CD4-positive, alpha-beta T cell treated with Interleukin-4 for 1 hour (primary cell): ENCODE data around the gene MPHOSPH9.
"Not testable (repeated sequence)": the region's sequence is repeated elsewhere in the genome, so short reads cannot be mapped to it uniquely, and the experiment has no call there.

ENCODE experiments used
- DNase-seq, 2 donors: peaks; one replicate each; pipeline ENCODE4 v3.0.0-alpha.2; 2020 to 2022

The MPHOSPH9 gene

DNA sequence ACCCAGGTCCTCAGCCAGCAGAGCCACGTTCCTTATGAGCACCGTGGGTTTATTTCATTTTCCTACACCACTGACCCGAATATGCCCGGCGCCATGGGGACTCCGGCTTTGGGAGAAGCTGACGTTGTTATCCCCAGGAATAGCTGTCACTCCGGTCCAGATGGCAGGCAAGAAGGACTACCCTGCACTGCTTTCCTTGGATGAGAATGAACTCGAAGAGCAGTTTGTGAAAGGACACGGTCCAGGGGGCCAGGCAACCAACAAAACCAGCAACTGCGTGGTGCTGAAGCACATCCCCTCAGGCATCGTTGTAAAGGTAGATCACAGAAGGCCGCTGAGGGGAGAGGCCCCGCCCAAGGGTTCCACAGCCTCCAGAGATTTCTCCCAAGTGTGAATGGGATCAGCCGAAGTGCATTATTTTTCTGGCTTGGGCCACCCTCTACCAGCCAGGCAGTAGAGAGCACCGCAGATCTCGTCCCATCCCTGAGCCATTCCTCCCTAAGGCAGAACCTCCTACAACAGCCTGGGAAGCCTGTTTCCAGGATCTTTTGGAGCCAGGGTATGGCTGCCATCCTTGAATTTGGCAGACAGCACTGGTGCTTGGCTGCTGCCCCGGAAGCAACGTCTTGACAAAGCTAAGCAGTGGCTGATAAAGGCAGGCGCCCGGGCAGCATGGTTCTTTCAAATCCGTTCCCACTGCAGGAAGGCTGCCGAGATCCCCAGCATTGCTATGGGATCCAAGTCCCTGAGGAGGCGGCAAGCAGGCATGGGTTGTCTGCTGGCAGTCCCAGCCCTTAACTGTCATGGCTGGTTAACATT is 20.9 kb upstream of the MPHOSPH9 start:
- DNase-seq, result no peak

DNA sequence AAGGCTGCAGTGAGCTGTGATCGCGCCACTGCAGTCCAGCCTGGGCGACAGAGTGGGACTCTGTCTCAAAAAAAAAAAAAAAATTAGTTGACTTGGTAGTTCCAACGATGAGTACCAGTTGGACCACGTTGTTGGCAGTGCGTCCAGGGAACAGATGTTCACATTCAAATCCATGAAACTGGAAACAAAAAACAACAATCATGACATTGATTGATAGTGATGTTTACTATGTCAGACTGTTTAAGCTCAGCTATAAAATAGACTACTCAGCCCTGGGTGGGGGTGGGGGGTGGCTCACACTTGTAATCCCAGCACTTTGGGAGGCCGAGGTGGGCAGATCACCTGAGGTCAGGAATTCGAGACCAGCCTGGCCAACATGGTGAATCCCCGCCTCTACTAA is 19.4 kb upstream of the MPHOSPH9 start:
- DNase-seq, result not testable (repeated sequence)

DNA sequence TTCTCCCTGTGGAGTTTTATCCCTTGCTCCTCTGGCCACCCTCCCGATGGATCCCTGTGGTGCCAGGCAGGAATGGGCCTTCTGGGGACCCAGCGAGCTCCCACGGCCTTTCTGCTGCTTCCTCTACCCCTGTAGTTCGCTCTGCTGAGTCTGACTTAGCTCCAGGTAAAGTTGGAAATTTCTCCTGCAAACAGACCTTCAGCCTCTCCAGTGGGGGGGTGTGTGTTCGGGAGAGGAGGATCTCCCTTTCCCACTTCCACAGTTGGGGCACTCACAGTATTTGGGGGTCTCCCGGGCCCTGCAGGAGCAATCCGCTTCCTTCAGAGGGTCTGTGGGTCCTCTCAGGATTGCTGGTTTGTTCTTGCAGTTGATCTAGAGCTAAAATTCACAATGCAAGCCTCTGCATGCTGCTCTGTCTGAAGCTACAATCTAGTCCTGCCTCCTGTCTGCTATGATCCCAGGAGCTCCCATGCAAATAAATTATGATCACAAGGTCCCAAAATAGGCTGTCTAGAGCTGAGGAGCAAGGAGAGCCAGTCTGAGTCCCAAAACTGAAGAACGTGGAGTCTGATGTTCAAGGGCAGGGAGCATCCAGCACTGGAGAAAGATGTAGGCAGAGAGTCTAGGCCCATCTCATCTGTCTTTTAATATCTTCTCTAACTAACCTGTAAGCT is 18.6 kb upstream of the MPHOSPH9 start:
- no peak for DNase-seq

DNA sequence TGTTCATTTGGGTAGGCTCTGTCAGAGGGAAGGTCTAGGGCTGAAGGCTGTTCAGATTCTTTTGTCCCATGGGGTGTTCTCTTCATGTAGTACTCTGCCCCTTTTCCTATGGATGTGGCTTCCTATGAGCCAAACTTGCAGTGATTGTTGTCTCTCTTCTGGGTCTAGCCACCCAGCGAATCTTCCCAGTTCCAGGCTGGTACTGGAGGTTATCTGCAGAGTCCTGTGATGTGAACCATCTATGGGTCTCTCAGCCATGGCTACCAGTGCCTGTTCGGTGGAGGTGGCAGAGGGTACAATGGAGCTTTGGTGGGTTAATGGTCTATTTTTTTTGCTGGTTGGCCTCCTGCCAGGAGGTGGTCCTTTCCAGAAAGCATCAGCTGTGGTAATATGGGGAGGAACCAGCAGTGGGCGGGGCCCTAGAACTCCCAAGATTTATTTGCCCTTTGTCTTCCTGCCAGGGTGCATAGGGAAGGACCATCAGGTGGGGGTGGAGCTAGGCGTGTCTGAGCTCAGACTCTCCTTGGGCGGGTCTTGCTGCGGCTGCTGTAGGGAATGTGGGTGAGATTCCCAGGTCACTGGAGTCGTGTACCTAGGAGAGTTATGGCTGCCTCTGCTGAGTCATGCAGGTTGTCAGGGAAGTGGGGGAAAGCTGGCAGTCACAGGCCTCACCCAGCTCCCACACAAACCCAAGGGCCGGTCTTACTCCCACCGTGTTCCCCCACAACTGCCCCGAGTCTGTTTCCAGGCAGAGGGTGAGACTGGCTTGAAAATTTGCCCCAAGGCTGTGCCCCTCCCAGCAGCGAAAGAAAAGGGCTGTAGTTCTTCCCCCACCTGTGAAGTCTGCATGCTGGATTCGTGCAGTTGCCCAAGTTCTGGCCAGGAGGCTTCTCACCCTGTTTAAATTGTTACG is 17.8 kb upstream of the MPHOSPH9 start:
- DNase-seq, result no peak

DNA sequence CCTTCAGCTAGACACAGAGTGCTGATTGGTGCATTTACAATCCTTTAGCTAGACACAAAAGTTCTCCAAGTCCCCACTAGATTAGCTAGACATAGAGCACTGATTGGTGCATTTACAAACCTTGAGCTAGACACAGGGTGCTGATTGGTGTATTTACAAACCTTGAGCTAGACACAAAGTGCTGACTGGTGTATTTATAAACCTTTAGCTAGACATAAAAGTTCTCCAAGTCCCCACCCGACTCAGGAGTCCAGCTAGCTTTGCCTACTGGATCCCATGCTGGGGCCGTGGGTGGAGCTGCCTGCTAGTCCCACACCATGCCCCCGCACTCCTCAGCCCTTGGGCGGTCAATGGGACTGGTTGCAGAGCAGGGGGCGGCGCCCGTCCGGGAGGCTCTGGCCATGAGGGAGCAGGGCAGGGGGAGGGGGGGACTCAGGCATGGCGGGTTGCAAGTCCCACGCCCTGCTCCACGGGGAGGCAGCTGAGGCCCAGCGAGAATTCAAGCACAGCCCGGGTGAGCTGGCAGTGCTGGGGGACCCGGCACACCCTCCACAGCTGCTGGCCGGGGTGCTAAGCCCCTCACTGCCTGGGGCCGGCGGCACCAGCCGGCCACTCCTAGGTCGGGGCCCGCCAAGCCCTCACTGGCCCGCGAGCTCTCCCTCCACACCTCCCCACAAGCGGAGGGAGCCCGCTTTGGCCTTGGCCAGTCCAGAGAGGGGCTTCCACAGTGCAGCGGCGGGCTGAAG is 16.2 kb upstream of the MPHOSPH9 start:
- DNase-seq, result not testable (repeated sequence)

DNA sequence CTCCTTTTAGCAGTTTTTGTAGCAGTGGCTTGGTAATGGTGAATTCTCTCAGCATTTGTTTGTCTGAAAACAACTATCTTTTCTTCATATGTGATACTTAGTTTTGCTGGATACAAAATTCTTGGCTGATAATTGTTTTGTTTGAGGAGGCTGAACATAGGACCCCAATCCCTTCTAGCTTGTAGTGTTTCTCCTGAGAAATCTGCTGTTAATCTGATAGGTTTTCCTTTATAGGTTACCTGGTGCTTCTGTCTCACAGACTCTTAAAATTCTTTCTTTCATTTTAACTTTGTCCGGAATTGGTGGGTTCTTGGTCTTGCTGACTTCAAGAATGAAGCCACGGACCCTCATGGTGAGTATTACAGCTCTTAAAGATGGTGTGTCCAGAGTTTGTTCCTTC is 15.2 kb upstream of the MPHOSPH9 start:
- not testable (repeated sequence) for DNase-seq

DNA sequence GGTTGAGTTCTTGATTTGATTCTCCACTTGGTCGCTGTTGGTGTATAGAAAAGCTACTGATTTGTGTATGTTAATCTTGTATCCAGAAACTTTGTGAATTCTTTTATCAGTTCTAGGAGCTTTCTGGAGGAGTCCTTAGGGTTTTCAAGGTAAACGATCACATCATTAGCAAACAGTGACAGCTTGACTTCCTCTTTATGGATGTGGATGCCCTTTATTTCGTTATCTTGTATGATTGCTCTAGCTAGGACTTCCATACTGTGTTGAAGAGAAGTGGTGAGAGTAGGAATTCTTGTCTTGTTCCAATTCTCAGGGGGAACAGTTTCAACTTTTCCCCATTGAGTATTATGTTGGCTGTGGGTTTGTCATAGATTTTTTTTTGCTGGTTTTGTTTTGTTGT is 12.7 kb upstream of the MPHOSPH9 start:
- DNase-seq, result no peak

DNA sequence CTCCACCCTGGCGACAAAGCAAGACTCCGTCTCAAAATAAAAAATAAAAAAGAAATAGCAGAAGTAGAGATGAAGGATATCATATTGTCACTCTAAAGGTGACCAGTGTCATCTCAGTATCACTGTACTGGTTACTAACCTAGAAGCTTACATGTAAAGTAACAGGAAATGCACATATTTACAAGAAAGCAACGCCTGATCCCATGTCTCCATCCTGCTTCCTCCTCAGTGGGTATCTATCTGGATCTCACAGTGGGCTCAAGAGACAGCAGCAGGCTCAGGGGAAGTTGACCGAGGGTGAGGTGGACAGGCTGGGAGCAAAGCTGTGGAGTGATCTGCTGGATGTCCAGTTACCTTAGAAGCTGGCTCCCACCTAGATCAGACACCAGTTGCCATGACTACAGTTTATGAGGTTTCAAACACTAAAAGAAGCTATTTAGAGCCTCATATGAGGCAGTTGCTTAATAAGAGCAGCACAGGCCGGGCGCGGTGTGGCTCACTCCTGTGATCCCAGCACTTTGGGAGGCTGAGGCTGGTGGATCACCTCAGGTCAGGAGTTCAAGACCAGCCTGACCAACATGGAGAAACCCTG is 10.8 kb upstream of the MPHOSPH9 start:
- DNase-seq, result no peak

DNA sequence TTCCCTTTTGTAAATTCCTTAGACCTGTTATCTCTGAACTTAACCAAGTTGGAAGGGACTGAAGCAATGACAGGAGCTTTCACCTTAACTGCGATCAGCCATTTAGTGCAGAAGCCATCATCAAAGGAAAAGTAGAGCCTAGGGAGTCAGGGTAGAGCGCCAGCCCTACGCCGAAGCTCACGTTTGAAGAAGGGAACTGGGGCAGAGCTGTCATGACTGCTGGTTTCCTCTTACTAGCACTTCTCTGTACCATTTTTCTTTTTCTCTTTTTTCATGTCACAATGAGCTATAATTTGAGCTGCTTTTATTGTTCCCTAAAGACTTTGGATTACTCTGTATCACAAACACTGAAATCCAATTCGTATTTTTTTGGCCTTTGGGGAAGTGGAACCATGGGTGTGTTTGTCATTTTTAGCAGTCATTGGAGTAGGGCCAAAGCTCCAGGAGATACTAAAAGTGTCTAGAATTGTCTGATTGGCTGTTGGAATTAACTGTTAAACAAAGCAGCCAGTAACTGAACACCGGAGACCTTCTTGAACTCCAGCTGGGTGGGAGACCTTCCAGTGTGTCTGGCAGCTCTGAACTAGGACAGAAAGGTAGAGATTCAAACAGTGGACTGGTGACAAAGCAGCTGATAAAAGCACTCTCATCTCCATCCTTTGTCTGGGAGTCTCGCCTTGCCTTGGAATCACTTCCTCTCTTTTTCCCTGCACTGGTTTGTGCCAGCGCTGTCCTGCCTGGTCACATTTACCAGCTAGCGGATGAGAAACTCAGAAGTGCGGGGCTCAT is 9.4 kb upstream of the MPHOSPH9 start:
- peak in 1 of 2 donors; percentile 13 for DNase-seq

DNA sequence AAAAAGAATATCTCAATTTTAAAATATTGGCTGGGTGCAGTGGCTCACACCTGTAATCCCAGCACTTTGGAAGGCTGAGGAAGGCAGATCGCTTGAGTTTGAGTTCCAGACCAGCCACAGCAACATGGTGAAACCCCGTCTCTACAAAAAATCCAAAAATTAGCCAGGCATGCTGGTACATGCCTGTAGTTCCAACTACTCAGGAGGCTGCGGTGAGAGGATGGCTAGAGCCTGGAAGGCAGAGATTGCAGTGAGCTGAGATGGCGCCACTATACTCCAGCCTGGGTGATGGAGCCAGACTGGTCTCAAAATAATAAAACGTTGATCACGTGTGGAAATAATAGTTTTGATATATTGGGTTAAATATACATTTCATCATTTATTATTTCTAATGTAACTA is 6.0 kb upstream of the MPHOSPH9 start:
- no peak for DNase-seq

DNA sequence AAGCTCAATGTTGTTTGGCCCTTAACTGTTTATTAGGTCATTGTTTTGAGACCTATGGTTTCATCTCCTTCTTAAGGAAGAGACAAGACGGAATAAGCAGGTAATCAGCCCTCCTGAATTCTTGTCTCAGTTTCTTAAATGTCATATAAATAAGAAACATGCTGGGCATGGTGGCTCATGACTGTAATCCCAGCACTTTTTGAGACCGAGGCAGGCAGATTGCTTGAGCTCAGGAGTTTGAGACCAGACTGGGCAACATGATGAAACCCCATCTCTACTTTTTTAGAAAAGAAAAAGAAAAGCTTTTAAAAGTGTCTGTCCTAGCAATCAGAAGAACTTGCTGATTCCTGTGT is 5.4 kb upstream of the MPHOSPH9 start:
- no peak for DNase-seq

DNA sequence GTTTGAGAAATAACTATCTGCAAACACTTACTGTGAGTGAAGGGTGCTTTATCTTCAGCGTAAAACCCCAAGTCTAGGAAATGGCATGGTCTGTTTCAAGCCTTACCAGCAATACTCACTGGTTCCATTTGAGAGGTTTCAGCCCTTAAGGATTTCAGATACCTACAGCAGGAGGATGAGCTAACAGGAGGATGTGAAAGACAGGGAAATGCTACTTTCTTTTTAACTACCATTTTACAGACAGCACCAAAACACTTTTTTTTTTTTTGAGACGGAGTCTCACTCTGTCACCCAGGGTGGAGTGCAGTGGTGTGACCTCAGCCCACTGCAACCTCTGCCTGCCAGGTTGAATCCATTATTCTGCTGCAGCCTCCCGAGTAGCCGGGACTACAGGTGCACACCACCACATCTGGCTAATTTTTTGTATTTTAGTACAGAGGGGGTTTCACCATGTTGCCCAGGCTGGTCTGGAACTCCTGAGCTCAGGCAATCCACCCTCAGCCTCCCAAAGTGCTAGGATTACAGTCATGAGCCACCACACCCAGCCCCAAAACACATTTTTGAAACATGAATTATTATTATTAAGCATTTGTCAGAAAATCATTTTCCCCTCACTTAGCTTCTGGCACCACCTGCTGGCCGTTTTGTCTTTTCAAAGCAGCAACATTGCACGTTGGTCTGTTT is 4.8 kb upstream of the MPHOSPH9 start:
- peak; percentile 74 to 78 for DNase-seq

DNA sequence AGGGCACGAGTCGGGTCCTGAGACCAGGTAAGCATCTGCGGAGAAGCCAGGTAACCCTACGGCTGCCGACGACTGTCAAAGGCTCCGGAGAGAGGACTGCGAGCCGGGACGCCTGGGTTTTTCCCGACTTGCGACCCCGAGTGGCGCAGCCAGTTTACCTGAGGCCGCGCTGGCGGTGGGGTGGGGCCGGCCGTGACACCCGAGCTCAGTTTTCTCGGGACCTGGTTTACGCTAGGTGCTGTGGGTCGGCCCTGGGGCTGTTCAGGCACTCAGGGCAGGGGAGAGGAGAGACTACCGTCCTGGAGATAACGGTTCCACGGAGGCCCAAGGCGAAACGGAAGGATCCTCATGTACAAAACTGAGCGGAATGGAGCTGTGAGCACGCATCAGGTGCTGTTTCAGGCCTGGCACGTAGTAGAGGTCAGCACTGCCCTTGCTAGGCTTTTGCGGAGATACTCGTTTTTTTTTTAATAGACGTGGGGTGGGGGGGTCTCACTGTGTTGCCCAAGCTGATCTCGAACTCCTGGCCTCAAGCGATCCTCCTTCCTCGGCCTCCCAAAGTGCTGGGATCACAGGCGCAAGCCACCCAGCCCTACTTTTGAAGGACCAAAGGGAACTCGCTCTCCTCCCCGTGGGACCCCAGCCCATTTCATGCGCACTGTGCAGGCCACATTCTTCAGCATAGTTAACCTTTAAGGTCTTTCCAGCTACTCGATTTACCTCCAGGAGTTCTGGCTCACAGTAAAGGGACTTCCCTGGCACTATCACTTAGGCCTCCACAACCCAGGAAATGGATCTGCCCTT is 766 bp upstream of the MPHOSPH9 start:
- DNase-seq, result peak in 1 of 2 donors; percentile 11

DNA sequence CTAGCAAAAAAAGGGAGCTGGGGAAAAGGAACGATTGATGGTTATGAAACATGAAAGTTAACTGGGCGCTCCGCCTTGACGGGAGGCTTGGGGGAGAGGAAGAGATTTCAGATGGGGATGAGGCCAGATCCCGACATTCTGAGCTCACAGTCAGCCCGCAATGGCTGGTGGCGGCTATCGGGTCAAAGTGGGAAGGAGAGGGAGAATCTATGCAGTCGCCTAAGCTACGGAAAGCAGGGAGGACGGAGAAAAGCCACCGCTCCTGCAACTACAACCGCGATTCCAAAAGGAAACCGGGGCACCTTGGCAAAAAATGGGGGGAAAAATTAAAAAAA is 502 bp downstream of the MPHOSPH9 start:
- no peak for DNase-seq

DNA sequence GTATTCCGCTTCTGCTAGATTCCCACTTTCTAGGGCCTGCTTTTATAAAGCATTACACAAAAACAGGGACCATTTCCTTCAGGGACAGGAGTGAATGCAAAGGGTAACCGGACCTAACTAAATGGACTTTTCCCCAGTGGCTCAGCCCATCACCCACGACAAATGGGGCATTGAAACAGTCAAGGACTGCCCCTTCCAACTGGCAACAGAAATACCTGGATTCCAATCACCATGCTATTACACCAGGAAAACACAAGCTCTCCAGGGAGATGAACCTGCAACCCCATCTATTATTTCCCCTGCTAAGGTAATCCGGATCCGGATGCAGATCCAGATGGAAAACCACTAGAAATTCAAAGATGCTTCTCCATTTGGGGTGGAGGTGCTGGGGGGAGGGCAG is 1.0 kb downstream of the MPHOSPH9 start:
- DNase-seq, result no peak

DNA sequence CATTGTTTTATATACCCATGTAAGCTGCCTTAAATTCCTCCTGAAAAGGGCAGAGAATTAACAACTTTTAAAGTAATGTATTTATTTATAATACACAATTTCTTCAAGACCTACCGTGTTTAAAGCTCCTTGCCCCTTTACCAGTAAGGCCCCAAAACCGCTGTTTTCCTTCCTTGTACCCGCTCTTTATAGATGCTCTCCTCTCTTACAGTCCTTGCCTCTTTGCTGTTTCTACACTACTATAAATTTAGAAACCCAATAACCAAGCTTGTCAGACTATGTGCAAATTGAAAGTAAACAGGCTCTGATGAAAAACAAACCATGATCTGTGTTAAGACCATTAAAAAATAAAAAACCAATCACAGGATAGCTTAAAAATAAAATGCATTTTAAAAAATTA is 3.9 kb downstream of the MPHOSPH9 start:
- DNase-seq, result peak in 1 of 2 donors; percentile 18

DNA sequence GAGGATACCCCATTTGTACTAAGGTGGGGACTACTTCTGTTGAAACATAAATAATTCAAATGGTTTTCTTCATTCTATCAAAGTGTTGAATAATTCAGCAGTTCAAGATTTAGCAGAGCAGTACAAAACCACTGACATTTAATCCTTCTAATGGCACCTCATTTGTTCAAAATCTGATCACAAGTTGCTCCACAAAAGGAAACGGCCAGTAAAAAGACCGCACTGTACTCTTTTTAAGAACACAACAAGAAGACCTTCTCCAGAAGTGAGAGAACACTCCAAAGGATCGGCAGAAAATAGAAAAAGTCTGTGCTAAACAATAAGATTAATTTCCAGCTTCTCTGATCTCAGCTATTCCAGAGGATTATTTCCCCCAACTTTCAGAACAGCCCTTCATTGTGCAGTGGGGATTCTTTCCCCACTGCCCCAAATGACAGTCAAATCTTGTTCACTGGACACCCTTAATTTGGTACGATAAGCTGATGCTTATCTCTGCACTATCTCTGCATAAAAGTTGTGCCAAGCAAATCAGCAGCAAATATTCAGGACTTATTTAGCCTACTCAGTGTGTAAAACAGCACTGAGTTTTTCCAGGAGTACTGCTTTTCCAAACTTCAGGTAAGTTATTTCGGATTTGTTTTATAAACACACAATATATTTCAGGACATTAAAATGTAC is 5.2 kb downstream of the MPHOSPH9 start:
- no peak for DNase-seq

DNA sequence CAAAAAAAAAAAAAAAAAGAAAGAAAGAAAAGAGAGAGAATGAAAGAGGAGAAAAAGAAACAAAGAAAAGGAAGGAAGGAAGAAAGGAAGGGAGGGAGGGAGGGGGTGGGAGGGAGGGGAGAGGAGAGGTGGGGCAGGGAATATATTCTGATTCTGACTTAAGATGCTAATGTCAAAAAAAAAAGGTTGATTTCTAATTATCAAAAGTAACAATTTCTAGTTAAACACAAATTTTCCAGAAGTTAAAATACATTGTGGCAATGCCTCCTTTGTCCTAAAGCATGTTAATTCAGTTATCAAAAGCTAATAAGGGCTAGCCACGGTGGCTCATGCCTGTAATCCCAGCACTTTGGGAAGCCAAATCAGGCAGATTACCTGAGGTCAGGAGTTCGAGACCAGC is 7.5 kb downstream of the MPHOSPH9 start:
- DNase-seq, result no peak

DNA sequence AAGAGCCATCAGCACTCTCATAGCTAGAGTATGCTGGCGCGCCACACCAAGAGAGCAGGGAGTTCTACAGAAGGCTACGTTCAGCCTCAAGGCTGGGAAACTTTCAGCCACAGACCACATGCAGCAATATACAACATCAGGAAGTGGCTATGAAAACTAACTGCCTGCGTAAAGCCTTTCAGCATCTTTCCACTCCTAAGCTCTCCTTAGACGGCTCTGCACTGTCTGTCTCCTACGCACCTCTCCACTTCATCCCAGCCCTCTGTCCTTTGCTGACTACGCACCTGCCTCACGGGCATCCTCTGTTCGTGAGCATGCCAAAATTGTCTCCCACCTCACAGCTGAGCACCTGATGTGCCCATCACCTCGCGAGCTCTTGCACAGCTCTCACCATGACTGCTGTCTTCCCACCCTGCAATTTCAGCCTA is 9.7 kb downstream of the MPHOSPH9 start:
- DNase-seq, result peak; percentile 71 to 75
